OCI-LY7 (cell line): ENCODE data around the gene DEFB131A. TPM values are rescaled to one million over a fixed set of nuclear protein-coding genes. Genes with fewer than 3 reads are reported as not detected.
"Not testable (repeated sequence)": the region's sequence is repeated elsewhere in the genome, so short reads cannot be mapped to it uniquely, and the experiment has no call there.

ENCODE experiments used
- BruUV-seq: library from RNA; stranded (reverse); fragments of 400-500 nt; replicated peaks from 2 replicates; lab custom pipeline; 2021; lab: Mats Ljungman, UMichigan
- CTCF ChIA-PET: fragments of 300-600 bp; sonication (Branson Sonifier 250); formaldehyde crosslinking; loops from one replicate; lab custom pipeline; 2022; ENCODE audit warnings: antibody characterized with exemption; ENCODE audit not compliant: unreplicated experiment; lab: Charles Lee
- POLR2A ChIA-PET: fragments of 300-600 bp; sonication (Branson Sonifier 250); formaldehyde crosslinking; loops from one replicate; lab custom pipeline; 2022; ENCODE audit warnings: antibody characterized with exemption; lab: Charles Lee
- DNase-seq: peaks from one replicate; pipeline ENCODE4 v3.0.0-alpha.2; 2015; ENCODE audit warnings: low spot score
- H2AFZ ChIP-seq: fragments of 200-600 bp; sonication (generic), shearing (Covaris generic); 2 replicates; pipeline ENCODE4 v1.6.1; 2014; ENCODE audit warnings: mild to moderate bottlenecking, antibody characterized with exemption, low read length, moderate library complexity
- H3K27ac ChIP-seq: fragments of 200-600 bp; sonication (generic); 2 replicates; pipeline ENCODE4 v1.5.1; 2014; ENCODE audit warnings: mixed run types, low read depth, mild to moderate bottlenecking, moderate library complexity, low read length, inconsistent platforms; ENCODE audit not compliant: poor library complexity, severe bottlenecking
- H3K36me3 ChIP-seq: fragments of 200-600 bp; sonication (generic); 2 replicates; pipeline ENCODE4 v1.6.1; 2014; ENCODE audit warnings: mild to moderate bottlenecking, antibody characterized with exemption, low read length, moderate library complexity, mixed read lengths; ENCODE audit not compliant: insufficient read depth
- H3K4me1 ChIP-seq: fragments of 200-600 bp; sonication (generic); 2 replicates; pipeline ENCODE4 v1.5.1; 2014; ENCODE audit warnings: mild to moderate bottlenecking, low read length; ENCODE audit not compliant: insufficient read depth, poor library complexity, severe bottlenecking
- H3K4me2 ChIP-seq: fragments of 200-600 bp; sonication (generic); 2 replicates; pipeline ENCODE4 v1.6.1; 2014; ENCODE audit warnings: mild to moderate bottlenecking, low read length
- H3K4me3 ChIP-seq: fragments of 200-600 bp; sonication (generic); 2 replicates; pipeline ENCODE4 v1.5.1; 2014; ENCODE audit warnings: mild to moderate bottlenecking, low read depth, low read length; ENCODE audit not compliant: poor library complexity, severe bottlenecking
- H3K79me2 ChIP-seq: fragments of 200-600 bp; sonication (generic); 2 replicates; pipeline ENCODE4 v1.6.1; 2016; ENCODE audit warnings: low read depth, mild to moderate bottlenecking, low read length, moderate library complexity, mixed read lengths; ENCODE audit not compliant: insufficient read depth
- H3K9me2 ChIP-seq: fragments of 200-600 bp; sonication (generic); 2 replicates; pipeline ENCODE4 v1.6.1; 2016; ENCODE audit warnings: mild to moderate bottlenecking, low read length, mixed read lengths; ENCODE audit not compliant: insufficient read depth
- H3K9me3 ChIP-seq: fragments of 200-600 bp; sonication (generic); 2 replicates; pipeline ENCODE4 v1.6.1; 2014; ENCODE audit warnings: mild to moderate bottlenecking, mixed run types, low read length, mixed read lengths
- H4K20me1 ChIP-seq: fragments of 200-600 bp; sonication (generic); 2 replicates; pipeline ENCODE4 v1.6.1; 2014; ENCODE audit warnings: mild to moderate bottlenecking, antibody characterized with exemption, low read length, moderate library complexity, mixed read lengths; ENCODE audit not compliant: insufficient read depth
- intact Hi-C: fragments of 100-400 bp; cut with micrococcal nuclease; formaldehyde crosslinking; loops from one replicate; pipeline ENCODE4 v1.10.0; 2022; ENCODE audit not compliant: unreplicated experiment
- total RNA-seq, 2 experiments: library from RNA; depleted of rRNA in 1 of 2; stranded (reverse); fragments of >200 nt in 1 of 2; shearing (Covaris generic) in 1 of 2; gene quantifications; 2 replicates each; pipeline ENCODE4 v1.2.3, GENCODE V29; 2014 to 2022
- TF ChIP-seq, protein P1 (sequence below): fragments of 200-600 bp; sonication (generic); conservative IDR thresholded peaks from 2 replicates; pipeline ENCODE4 v1.5.1; 2014; ENCODE audit warnings: mild to moderate bottlenecking, antibody characterized with exemption, low read length, moderate library complexity, mixed read lengths

The DEFB131A gene
- total RNA-seq, 2 experiments from 2014 or later: not detected

DNA sequence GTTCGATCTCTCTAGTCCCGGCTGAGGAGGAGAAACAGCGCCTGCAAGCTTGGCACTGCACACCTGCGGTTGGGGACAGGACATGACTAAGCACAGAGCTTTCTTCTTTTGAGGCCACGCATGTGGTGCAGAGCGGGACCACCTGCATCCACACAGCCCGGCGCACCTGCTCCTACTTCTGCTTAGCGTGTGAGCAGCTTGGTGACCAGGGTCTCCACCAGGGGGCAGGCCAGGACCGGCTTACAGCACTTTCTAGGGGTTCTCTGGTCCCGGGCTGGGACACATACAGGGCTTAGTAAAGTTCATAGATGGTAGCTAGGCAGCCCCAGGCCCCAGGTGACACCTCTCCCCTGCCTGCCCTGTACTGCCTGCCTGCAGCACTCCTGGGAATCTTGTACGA is 51.2 kb downstream of the DEFB131A start:
- H3K4me2 ChIP-seq, H3K9me3 ChIP-seq, CTCF ChIA-PET, POLR2A ChIA-PET, H3K27ac ChIP-seq, H3K79me2 ChIP-seq, H3K9me2 ChIP-seq, H3K4me3 ChIP-seq, H4K20me1 ChIP-seq, BruUV-seq, H2AFZ ChIP-seq, H3K36me3 ChIP-seq, H3K4me1 ChIP-seq: not testable (repeated sequence)
- TF ChIP-seq, protein P1, sequence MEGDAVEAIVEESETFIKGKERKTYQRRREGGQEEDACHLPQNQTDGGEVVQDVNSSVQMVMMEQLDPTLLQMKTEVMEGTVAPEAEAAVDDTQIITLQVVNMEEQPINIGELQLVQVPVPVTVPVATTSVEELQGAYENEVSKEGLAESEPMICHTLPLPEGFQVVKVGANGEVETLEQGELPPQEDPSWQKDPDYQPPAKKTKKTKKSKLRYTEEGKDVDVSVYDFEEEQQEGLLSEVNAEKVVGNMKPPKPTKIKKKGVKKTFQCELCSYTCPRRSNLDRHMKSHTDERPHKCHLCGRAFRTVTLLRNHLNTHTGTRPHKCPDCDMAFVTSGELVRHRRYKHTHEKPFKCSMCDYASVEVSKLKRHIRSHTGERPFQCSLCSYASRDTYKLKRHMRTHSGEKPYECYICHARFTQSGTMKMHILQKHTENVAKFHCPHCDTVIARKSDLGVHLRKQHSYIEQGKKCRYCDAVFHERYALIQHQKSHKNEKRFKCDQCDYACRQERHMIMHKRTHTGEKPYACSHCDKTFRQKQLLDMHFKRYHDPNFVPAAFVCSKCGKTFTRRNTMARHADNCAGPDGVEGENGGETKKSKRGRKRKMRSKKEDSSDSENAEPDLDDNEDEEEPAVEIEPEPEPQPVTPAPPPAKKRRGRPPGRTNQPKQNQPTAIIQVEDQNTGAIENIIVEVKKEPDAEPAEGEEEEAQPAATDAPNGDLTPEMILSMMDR: peak; percentile 32; the same call in 1 of the 2 replicates
- intact Hi-C loops: loop anchor here (5.0 kb wide), 1 partner anchor 522 kb away; no protein-coding TSS in a partner anchor
- DNase-seq: peak; percentile 67

DNA sequence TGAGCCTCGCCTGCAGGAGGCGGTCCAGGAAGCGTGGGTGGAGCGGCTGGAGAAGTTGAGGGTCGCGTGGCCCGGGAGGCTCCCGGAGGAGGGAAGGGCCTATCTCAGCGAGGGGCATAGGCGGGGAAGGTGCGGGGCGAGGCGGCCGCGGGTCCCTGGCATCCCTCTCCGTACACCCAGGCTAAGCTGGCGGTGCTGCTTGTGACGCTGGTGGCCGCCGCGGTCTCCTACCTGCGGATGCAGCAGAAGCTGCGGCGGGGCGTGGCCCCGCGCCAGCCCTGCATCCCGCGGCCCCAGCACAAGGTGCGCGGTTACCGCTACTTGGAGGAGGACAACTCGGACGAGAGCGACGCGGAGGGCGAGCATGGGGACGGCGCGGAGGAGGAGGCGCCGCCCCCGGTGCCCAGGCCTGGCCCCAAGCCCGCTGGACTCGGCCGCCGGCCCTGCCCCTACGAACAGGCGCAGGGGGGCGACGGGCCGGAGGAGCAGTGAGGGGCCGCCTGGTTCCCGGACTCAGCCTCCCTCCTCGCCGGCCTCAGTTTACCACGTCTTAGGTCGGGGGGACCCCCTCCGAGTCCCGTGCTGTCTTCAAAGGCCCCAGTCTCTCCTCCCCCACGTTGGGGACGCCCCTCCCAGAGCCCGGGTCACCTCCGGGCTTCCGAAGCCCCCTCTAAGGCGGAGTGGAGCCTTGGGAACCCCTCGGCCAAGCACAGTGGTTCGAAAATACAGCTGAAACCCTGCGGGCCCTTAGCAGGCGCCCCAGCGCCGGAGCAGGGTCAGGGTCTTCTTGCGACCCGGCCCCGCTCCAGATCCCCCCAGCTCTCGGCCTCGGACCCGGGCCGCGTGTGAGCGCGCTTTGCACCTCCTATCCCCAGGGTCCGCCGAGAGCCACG is 53.6 kb downstream of the DEFB131A start:
- not testable (repeated sequence) for H3K4me2 ChIP-seq

DNA sequence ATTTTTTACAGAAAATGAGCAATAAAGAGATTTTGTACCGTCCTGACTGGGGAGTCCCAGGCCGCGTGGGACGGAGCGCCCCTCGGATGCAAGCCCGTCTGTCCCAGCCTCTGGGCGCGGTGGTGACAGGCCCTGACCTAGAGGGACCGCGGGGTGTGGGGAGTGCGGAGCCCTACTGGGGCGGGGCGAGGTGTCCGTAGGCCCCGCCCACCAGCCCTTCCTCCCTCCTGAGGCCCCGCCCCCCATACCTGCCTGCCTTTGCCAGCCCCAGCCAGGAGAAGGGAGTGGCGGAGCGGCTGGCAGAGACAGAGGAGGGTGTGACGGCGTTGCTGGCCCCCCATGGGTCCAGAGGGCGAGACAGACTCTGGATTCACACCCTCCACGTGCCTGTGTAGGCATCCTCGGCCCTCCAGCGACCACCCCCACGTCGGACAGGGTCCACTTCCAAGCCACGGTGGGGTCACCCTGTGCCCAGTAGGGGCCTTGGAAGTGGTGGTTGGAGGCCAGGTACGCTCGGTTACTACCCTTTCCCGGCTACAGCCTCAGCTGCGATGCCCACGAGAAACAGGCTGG is 54.3 kb downstream of the DEFB131A start:
- H3K36me3 ChIP-seq, H3K4me2 ChIP-seq, DNase-seq, H3K4me1 ChIP-seq, POLR2A ChIA-PET, H4K20me1 ChIP-seq, H2AFZ ChIP-seq, H3K27ac ChIP-seq, H3K9me3 ChIP-seq, H3K9me2 ChIP-seq, H3K4me3 ChIP-seq, H3K79me2 ChIP-seq, BruUV-seq, CTCF ChIA-PET: not testable (repeated sequence)
- intact Hi-C loops: loop anchor here (5.0 kb wide), 1 partner anchor 519 kb away; no protein-coding TSS in a partner anchor

More for the DNA sequence above, 53.6 kb downstream of the DEFB131A start:
- H3K4me1 ChIP-seq, H3K9me3 ChIP-seq, H3K27ac ChIP-seq, H3K36me3 ChIP-seq, H3K79me2 ChIP-seq, CTCF ChIA-PET, H2AFZ ChIP-seq, H3K9me2 ChIP-seq, H3K4me3 ChIP-seq, BruUV-seq, DNase-seq, H4K20me1 ChIP-seq: not testable (repeated sequence)
- intact Hi-C loops: loop anchor here (5.0 kb wide), 1 partner anchor 519 kb away; no protein-coding TSS in a partner anchor
- POLR2A ChIA-PET: interaction anchor here (0.6 kb wide), 1 partner anchor 188 kb away, joined by 3 read pairs; no protein-coding TSS in a partner anchor

DNA sequence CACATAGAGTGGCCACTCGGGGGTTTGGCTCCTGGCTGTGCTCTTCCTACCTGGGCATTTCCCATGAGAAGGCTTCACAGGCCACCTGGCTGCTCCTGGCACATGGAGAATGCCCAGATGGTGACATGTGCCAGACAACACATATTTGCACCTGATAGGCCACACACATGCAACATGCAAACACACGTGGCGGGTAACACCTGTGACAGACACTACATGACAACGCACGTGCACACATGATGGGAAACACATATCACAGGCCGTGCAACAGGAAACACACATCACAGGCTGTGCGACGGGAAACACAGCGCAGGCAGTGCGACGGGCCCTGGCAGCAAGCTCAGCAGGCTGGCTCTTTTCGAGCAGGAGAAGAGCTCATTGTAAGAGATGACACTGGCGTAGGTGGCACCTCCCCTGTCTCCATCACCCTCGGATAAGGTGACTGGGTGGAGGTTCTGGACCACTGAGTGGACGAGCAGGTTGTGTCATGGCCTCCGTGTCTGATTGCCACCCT is 55.8 kb downstream of the DEFB131A start:
- POLR2A ChIA-PET, H4K20me1 ChIP-seq, BruUV-seq: not testable (repeated sequence)

More for the DNA sequence above, 55.8 kb downstream of the DEFB131A start:
- H3K27ac ChIP-seq, CTCF ChIA-PET, H3K4me3 ChIP-seq, H3K9me2 ChIP-seq, H3K9me3 ChIP-seq, DNase-seq, H2AFZ ChIP-seq, H3K79me2 ChIP-seq, H3K4me1 ChIP-seq, H3K4me2 ChIP-seq, H3K36me3 ChIP-seq: not testable (repeated sequence)
- intact Hi-C loops: loop anchor here (5.0 kb wide), 1 partner anchor 517 kb away; no protein-coding TSS in a partner anchor
